ENCODE results near the gene FBXO11. TPM values are rescaled to one million over a fixed set of nuclear protein-coding genes. Genes with fewer than 3 reads are reported as not detected.
A peak's percentile ranks its signal among the peaks of the same experiment; 100 is the strongest.

Gene FBXO11
- polyA plus RNA-seq, 1 donor (not counting 4 experiments of a cell fraction or from before 2014, with no cell fraction given) = 45.5 TPM

DNA sequence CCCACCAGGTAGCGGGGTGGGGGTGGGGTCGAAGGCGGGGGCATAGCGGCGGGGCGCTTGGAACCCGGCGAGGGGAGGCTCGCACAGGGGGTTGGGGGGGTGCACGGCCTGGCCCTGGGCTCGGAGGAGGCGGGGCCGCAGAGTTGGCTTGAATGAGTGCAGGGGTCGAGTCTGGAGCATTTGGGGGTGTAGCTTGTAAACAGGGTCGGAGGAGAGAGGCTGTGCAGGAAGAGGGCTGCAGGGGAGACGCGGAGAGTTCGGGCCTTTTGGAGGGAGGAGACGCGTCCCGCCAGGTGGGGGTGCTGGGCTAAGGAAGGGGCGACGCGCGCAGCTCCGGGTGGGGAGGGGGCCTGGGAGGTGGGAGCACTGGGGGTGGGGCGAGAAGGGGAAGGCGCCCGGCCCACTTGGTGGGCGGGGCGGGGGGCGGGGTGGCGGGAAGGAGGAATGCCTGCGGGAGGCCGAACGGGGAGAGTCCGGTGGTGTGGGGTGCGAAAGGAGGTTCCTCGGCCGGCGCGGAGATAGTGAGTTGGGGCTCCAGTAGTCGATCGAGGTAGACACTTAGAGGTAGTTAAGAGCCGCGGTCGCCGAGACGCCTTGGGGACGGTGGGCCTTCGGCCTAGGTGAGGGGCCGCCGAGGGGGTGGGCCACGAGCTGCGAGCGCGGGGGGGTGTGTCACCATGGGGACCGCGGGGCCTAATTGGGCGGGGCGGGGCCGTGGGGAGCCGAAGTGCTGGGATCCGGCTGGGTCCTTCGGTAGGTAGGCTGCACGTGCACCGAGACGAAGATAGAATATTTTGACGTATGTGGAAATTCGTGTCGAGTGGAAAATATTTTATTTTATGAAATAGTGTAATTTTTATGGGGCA lies 122.6 kb downstream of the FBXO11 start:
- TF ChIP-seq, protein P1, sequence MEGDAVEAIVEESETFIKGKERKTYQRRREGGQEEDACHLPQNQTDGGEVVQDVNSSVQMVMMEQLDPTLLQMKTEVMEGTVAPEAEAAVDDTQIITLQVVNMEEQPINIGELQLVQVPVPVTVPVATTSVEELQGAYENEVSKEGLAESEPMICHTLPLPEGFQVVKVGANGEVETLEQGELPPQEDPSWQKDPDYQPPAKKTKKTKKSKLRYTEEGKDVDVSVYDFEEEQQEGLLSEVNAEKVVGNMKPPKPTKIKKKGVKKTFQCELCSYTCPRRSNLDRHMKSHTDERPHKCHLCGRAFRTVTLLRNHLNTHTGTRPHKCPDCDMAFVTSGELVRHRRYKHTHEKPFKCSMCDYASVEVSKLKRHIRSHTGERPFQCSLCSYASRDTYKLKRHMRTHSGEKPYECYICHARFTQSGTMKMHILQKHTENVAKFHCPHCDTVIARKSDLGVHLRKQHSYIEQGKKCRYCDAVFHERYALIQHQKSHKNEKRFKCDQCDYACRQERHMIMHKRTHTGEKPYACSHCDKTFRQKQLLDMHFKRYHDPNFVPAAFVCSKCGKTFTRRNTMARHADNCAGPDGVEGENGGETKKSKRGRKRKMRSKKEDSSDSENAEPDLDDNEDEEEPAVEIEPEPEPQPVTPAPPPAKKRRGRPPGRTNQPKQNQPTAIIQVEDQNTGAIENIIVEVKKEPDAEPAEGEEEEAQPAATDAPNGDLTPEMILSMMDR (optimal IDR thresholded peaks at IDR 0.05 in 1 of 3, IDR thresholded peaks at IDR 0.05 in 1 of 3, conservative IDR thresholded peaks at IDR 0.05 in 1 of 3; ENCODE audit: extremely low read depth in 1 of 3, insufficient read depth in 2 of 3, low read length in 3 of 3) = no peak
- TF ChIP-seq EZH2 (IDR thresholded peaks at IDR 0.05; ENCODE audit: low read length) = no peak
- Histone ChIP-seq H3K4me2 (ENCODE audit: control insufficient read depth, extremely low read depth, insufficient read depth, low read depth, low read length) (peak overlapping the region; percentile 92), H3K4me3 (ENCODE audit: control insufficient read depth in 2 of 3, extremely low read depth in 1 of 3, insufficient read depth in 2 of 3, low read depth in 1 of 3, low read length in 3 of 3) (peak overlapping the region; percentile 64 to 82 (median 82)), H3K9me3 (ENCODE audit: control insufficient read depth, low read depth, low read length) (no peaks in the 10 kb centered on the region), H3K79me2 (ENCODE audit: control insufficient read depth, insufficient read depth, low read length) (peaks cover 41% of the 10 kb centered on the region), H2AFZ (ENCODE audit: control insufficient read depth, low read length) (peak overlapping the region; percentile 66), H3K36me3 (ENCODE audit: control insufficient read depth in 2 of 2, extremely low read depth in 1 of 2, insufficient read depth in 2 of 2, low read length in 2 of 2) (peaks cover 0 to 3% of the 10 kb centered on the region in 2 experiments), H3K27me3 (ENCODE audit: control insufficient read depth, extremely low read depth, insufficient read depth, low read length) (no peaks in the 10 kb centered on the region), H3K9me1 (ENCODE audit: control insufficient read depth, extremely low read depth, insufficient read depth, low read length) (no peaks in the 10 kb centered on the region), H3K9ac (ENCODE audit: control insufficient read depth, extremely low read depth, insufficient read depth, low read length) (peak overlapping the region; percentile 84), H3K4me1 (ENCODE audit: control insufficient read depth, extremely low read depth, insufficient read depth, low read length) (peaks cover 3% of the 10 kb centered on the region), H4K20me1 (ENCODE audit: control insufficient read depth, extremely low read depth, insufficient read depth, low read length) (no peaks in the 10 kb centered on the region), H3K27ac (ENCODE audit: control insufficient read depth, insufficient read depth, low read length) (peak overlapping the region; percentile 76)
- dilution Hi-C loops (cut with MboI; ENCODE audit: extremely low pct_ligation_motif_present, low sequenced_read_pairs) = no loop called here
- FAIRE-seq = no peak
- DNase-seq (ENCODE audit: low read depth, low spot score) = no peak

DNA sequence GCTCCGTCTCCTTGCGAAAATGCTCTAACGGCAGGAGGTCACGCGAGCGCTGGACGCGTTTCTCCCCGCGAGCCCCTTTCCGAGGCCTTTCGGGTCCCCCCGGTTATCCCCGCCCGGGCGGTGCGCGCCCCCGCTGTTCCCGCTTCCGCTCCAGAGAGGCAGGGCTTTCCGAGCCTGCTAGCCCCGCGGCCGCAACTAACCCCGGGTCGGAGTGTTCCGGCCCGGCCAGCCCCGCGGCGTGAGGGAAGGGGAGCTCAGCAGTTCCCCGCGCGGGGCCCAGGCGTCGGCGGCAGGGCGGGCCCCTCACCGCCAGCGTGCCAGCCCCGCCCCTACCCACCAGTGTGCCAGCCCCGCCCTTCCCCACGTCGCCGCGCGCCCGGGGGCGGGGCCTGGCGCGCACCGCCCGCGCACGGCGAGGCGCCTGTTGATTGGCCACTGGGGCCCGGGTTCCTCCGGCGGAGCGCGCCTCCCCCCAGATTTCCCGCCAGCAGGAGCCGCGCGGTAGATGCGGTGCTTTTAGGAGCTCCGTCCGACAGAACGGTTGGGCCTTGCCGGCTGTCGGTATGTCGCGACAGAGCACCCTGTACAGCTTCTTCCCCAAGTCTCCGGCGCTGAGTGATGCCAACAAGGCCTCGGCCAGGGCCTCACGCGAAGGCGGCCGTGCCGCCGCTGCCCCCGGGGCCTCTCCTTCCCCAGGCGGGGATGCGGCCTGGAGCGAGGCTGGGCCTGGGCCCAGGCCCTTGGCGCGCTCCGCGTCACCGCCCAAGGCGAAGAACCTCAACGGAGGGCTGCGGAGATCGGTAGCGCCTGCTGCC lies 123.4 kb downstream of the FBXO11 start, which contains the start of gene MSH6:
Gene MSH6 (plus strand): TSS at position 475 of the 815 bp plus-strand sequence. CDS start 89 bp downstream, at position 564.
- Histone ChIP-seq H4K20me1 (ENCODE audit: control insufficient read depth, extremely low read depth, insufficient read depth, low read length) (no peaks in the 10 kb centered on the region), H3K27me3 (ENCODE audit: control insufficient read depth, extremely low read depth, insufficient read depth, low read length) (no peaks in the 10 kb centered on the region), H3K4me3 (ENCODE audit: control insufficient read depth in 2 of 3, extremely low read depth in 1 of 3, insufficient read depth in 2 of 3, low read depth in 1 of 3, low read length in 3 of 3) (peak within 1 kb of the TSS; percentile 64 to 82 (median 82)), H3K9ac (ENCODE audit: control insufficient read depth, extremely low read depth, insufficient read depth, low read length) (peak within 1 kb of the TSS; percentile 84), H3K4me1 (ENCODE audit: control insufficient read depth, extremely low read depth, insufficient read depth, low read length) (peaks cover 3% of the 10 kb centered on the region), H3K36me3 (ENCODE audit: control insufficient read depth in 2 of 2, extremely low read depth in 1 of 2, insufficient read depth in 2 of 2, low read length in 2 of 2) (peaks cover 0 to 3% of the 10 kb centered on the region in 2 experiments), H3K27ac (ENCODE audit: control insufficient read depth, insufficient read depth, low read length) (peak within 1 kb of the TSS; percentile 76), H3K9me1 (ENCODE audit: control insufficient read depth, extremely low read depth, insufficient read depth, low read length) (no peaks in the 10 kb centered on the region), H3K9me3 (ENCODE audit: control insufficient read depth, low read depth, low read length) (no peaks in the 10 kb centered on the region), H2AFZ (ENCODE audit: control insufficient read depth, low read length) (peak within 1 kb of the TSS; percentile 96), H3K4me2 (ENCODE audit: control insufficient read depth, extremely low read depth, insufficient read depth, low read depth, low read length) (peak within 1 kb of the TSS; percentile 92), H3K79me2 (ENCODE audit: control insufficient read depth, insufficient read depth, low read length) (peaks cover 39% of the 10 kb centered on the region)
- peak; percentile 26 for DNase-seq (ENCODE audit: low read depth, low spot score)
- TF ChIP-seq, protein P1 (optimal IDR thresholded peaks at IDR 0.05 in 1 of 3, IDR thresholded peaks at IDR 0.05 in 1 of 3, conservative IDR thresholded peaks at IDR 0.05 in 1 of 3; ENCODE audit: extremely low read depth in 1 of 3, insufficient read depth in 2 of 3, low read length in 3 of 3) = no peak
- no peak for TF ChIP-seq EZH2 (IDR thresholded peaks at IDR 0.05; ENCODE audit: low read length)
- FAIRE-seq = no peak
- dilution Hi-C loops (cut with MboI; ENCODE audit: extremely low pct_ligation_motif_present, low sequenced_read_pairs) = no loop called here
